Gastrocnemius medialis (tissue), 4 donors: ENCODE measurements around the gene IGFBP4.

Experiments
- CTCF ChIP-seq, 5 experiments: fragments of 450-650 bp in 3 of 5; fragments of 200-600 bp in 2 of 5; sonication (generic) in 2 of 5; IDR thresholded peaks in 4 of 5; conservative IDR thresholded peaks in 1 of 5; 1 replicate in 4 of 5; 2 replicates in 1 of 5; pipeline ENCODE4 v1.5.1; 2016 to 2019; ENCODE audit warnings: antibody characterized with exemption in 5 of 5, mild to moderate bottlenecking in 3 of 5, moderate library complexity in 3 of 5
- POLR2A ChIP-seq, 2 donors: fragments of 450-650 bp; IDR thresholded peaks; one replicate each; pipeline ENCODE4 v1.6.1; 2017; ENCODE audit warnings: antibody characterized with exemption in 2 of 2, mild to moderate bottlenecking in 2 of 2, moderate library complexity in 2 of 2

GRCh38 chr17:40458851-40459482 is 15.7 kb downstream of the IGFBP4 start:
- no peak for TF ChIP-seq CTCF (IDR thresholded peaks at IDR 0.05 in 4 of 5, conservative IDR thresholded peaks at IDR 0.05 in 1 of 5)
- no peak for TF ChIP-seq POLR2A (IDR thresholded peaks at IDR 0.05)
